ENCODE results near the gene MLC1. TPM values are rescaled to one million over a fixed set of nuclear protein-coding genes. Genes with fewer than 3 reads are reported as not detected.

Gene MLC1
- total and polyA plus RNA-seq, 2 of the 4 experiments (the other 2 are of a cell fraction) = 0.10 TPM; not detected in 1

- Histone ChIP-seq H3K56ac (ENCODE audit: extremely low read depth, insufficient read depth, low read length) (no peak overlapping the region), H3K79me1 (ENCODE audit: low read depth in 1 of 2, low read length in 2 of 2) (no peaks in the 10 kb centered on the region), H2BK5ac (ENCODE audit: low read depth, low read length, poor library complexity, severe bottlenecking) (no peak overlapping the region), H3K36me3 (ENCODE audit: control insufficient read depth, insufficient read depth, low read length) (no peaks in the 10 kb centered on the region), H3K9me3 (ENCODE audit: control insufficient read depth, insufficient read depth, low read length) (peaks cover 16% of the 10 kb centered on the region), H3K4me2 (ENCODE audit: low read depth, low read length) (no peak overlapping the region), H2BK20ac (ENCODE audit: low read depth, low read length) (no peak overlapping the region), H2AK9ac (replicated peaks; ENCODE audit: low read depth, low read length, poor library complexity) (no peak overlapping the region), H2BK120ac (ENCODE audit: low read depth, low read length) (no peak overlapping the region), H2BK15ac (ENCODE audit: low read depth, low read length) (no peak overlapping the region), H4K8ac (ENCODE audit: low read depth in 2 of 2, low read length in 2 of 2) (no peak overlapping the region), H3K27me3 (ENCODE audit: control insufficient read depth, insufficient read depth, low read length) (peaks cover 38% of the 10 kb centered on the region), H4K5ac (ENCODE audit: low read depth, low read length) (no peak overlapping the region), H3K4me1 (ENCODE audit: control insufficient read depth, insufficient read depth, low read length) (peaks cover 6% of the 10 kb centered on the region; the same call in 1 of the 2 replicates), H4K91ac (ENCODE audit: insufficient read depth, low read depth, low read length) (no peak overlapping the region), H3K9ac (ENCODE audit: low read depth, low read length) (no peak overlapping the region), H3K23ac (ENCODE audit: low read depth, low read length) (no peak overlapping the region), H3K4me3 (ENCODE audit: insufficient read depth, low read depth, low read length) (no peak overlapping the region), H3K27ac (ENCODE audit: insufficient read depth, low read length) (no peak overlapping the region), H3K14ac (replicated peaks; ENCODE audit: low read depth, low read length) (no peak overlapping the region), H3K9me1 (ENCODE audit: insufficient read depth, low read length) (no peaks in the 10 kb centered on the region), H2AK5ac (ENCODE audit: low read depth, low read length) (no peak overlapping the region), H2AFZ (replicated peaks; ENCODE audit: low read length, poor library complexity) (no peak overlapping the region), H3K4ac (ENCODE audit: low read depth, low read length) (no peak overlapping the region), H3K18ac (ENCODE audit: low read depth, low read length) (no peak overlapping the region), H4K20me1 (ENCODE audit: insufficient read depth, low read length) (no peaks in the 10 kb centered on the region)
- intact Hi-C loops (cut with micrococcal nuclease) (no loop called here), dilution Hi-C loops (cut with HindIII; ENCODE audit: low sequenced_read_pairs, unreplicated experiment) (no loop called here), in situ Hi-C loops (cut with MboI; ENCODE audit: low sequenced_read_pairs) (no loop called here)
- no peak for ATAC-seq (ENCODE audit: low read depth)
- no peak for DNase-seq
- no TSS peak for BruUV-seq (replicated peaks)
- TF ChIP-seq ELK1 (IDR thresholded peaks at IDR 0.05; ENCODE audit: borderline replicate concordance, low read depth, low read length) (no peak), MAFK (IDR thresholded peaks at IDR 0.05; ENCODE audit: low read depth, low read length) (no peak), RCOR1 (IDR thresholded peaks at IDR 0.05; ENCODE audit: insufficient replicate concordance, low read length) (no peak), POLR2A (IDR thresholded peaks at IDR 0.05; ENCODE audit: low read depth, low read length) (no peak), CHD1 (IDR thresholded peaks at IDR 0.05; ENCODE audit: low read depth, low read length) (no peak), FOS (IDR thresholded peaks at IDR 0.05; ENCODE audit: low read depth, low read length) (no peak), CTCF (conservative IDR thresholded peaks at IDR 0.05; ENCODE audit: low read depth, low read length) (no peak), RAD21 (IDR thresholded peaks at IDR 0.05; ENCODE audit: low read length) (no peak), NFE2L2 (IDR thresholded peaks at IDR 0.05; ENCODE audit: low read depth, low read length) (no peak), MAZ (IDR thresholded peaks at IDR 0.05; ENCODE audit: borderline replicate concordance, low read depth, low read length) (no peak), USF2 (IDR thresholded peaks at IDR 0.05; ENCODE audit: low read depth, low read length) (no peak), BHLHE40 (IDR thresholded peaks at IDR 0.05; ENCODE audit: low read depth, low read length) (no peak), CEBPB (IDR thresholded peaks at IDR 0.05; ENCODE audit: low read depth, low read length) (no peak), SMC3 (IDR thresholded peaks at IDR 0.05; ENCODE audit: low read depth, low read length) (no peak), MXI1 (IDR thresholded peaks at IDR 0.05; ENCODE audit: borderline replicate concordance, low read depth, low read length) (no peak), RFX5 (IDR thresholded peaks at IDR 0.05; ENCODE audit: low read depth, low read length) (no peak)
- CTCF ChIA-PET = no interaction called here
- POLR2A ChIA-PET (ENCODE audit: unreplicated experiment) = no interaction called here
- 77% methylated on average over 9 of the region's 34 CpGs; no CpG with 5 or more reads in 1 of the 2 experiments for WGBS, 2 experiments (ENCODE audit: extremely low coverage in 2 of 2, insufficient read length in 1 of 2)
Measured at GRCh38 chr22:50056214-50056972, 28.8 kb downstream of the MLC1 start.
